Astrocyte (in vitro differentiated cells and primary cell): ENCODE data around the gene STX10. TPM values are rescaled to one million over a fixed set of nuclear protein-coding genes. Genes with fewer than 3 reads are reported as not detected.

Experiments used
- DNase-seq: peaks from one replicate; pipeline ENCODE4 v3.0.0-alpha.2; 2010; ENCODE audit warnings: low read depth
- FAIRE-seq: peaks from 2 replicates; lab custom pipeline; 2011; peaks lifted over from hg19 to GRCh38; lab: Jason Lieb, UNC
- H2AFZ ChIP-seq: 2 replicates; pipeline ENCODE4 v1.6.0; 2012; ENCODE audit warnings: low read depth, low read length, inconsistent platforms
- H3K27ac ChIP-seq: 2 replicates; pipeline ENCODE4 v1.5.1; 2011; ENCODE audit warnings: low read depth, low read length, inconsistent platforms
- H3K27me3 ChIP-seq: 2 replicates; pipeline ENCODE4 v1.6.0; 2011; ENCODE audit warnings: low read length, inconsistent platforms; ENCODE audit not compliant: insufficient read depth
- H3K36me3 ChIP-seq: 2 replicates; pipeline ENCODE4 v1.5.1; 2011; ENCODE audit warnings: low read length, inconsistent platforms; ENCODE audit not compliant: insufficient read depth
- H3K4me1 ChIP-seq: 2 replicates; pipeline ENCODE4 v1.5.1; 2011; ENCODE audit warnings: low read length, inconsistent platforms; ENCODE audit not compliant: insufficient read depth
- H3K4me2 ChIP-seq: 2 replicates; pipeline ENCODE4 v1.6.0; 2012; ENCODE audit warnings: low read length, inconsistent platforms
- H3K4me3 ChIP-seq: 2 replicates; pipeline ENCODE4 v1.5.1; 2011; ENCODE audit warnings: low read depth, mild to moderate bottlenecking, low read length, inconsistent platforms; ENCODE audit not compliant: insufficient read depth
- H3K79me2 ChIP-seq: 2 replicates; pipeline ENCODE4 v1.6.0; 2012; ENCODE audit warnings: mild to moderate bottlenecking, low read length, inconsistent platforms; ENCODE audit not compliant: insufficient read depth
- H3K9ac ChIP-seq: 2 replicates; pipeline ENCODE4 v1.6.0; 2012; ENCODE audit warnings: mild to moderate bottlenecking, low read length, inconsistent platforms
- H3K9me3 ChIP-seq: 2 replicates; pipeline ENCODE4 v1.5.1; 2012; ENCODE audit warnings: low read depth, mild to moderate bottlenecking, low read length, inconsistent platforms; ENCODE audit not compliant: insufficient read depth
- H4K20me1 ChIP-seq: 2 replicates; pipeline ENCODE4 v1.6.0; 2012; ENCODE audit warnings: low read length, inconsistent platforms; ENCODE audit not compliant: insufficient read depth
- H3K27ac Mint-ChIP-seq: one replicate; pipeline ENCODE4 v1.8.0; 2021; ENCODE audit warnings: mild to moderate bottlenecking, mixed read lengths; ENCODE audit not compliant: unreplicated experiment
- H3K27me3 Mint-ChIP-seq: one replicate; pipeline ENCODE4 v1.8.0; 2021; ENCODE audit warnings: low read depth, mixed read lengths; ENCODE audit not compliant: unreplicated experiment
- H3K36me3 Mint-ChIP-seq: one replicate; pipeline ENCODE4 v1.8.0; 2021; ENCODE audit warnings: low read depth, mixed read lengths; ENCODE audit not compliant: unreplicated experiment
- H3K4me1 Mint-ChIP-seq: one replicate; pipeline ENCODE4 v1.8.0; 2021; ENCODE audit warnings: low read depth, mixed read lengths; ENCODE audit not compliant: unreplicated experiment
- H3K4me3 Mint-ChIP-seq: one replicate; pipeline ENCODE4 v1.8.0; 2021; ENCODE audit warnings: mild to moderate bottlenecking, moderate library complexity, mixed read lengths; ENCODE audit not compliant: unreplicated experiment
- H3K9me3 Mint-ChIP-seq: one replicate; pipeline ENCODE4 v1.8.0; 2021; ENCODE audit warnings: mild to moderate bottlenecking, mixed read lengths; ENCODE audit not compliant: unreplicated experiment
- EZH2 ChIP-seq: IDR thresholded peaks from 2 replicates; pipeline ENCODE4 v1.6.1; 2012; ENCODE audit warnings: mild to moderate bottlenecking, low read length, inconsistent platforms; ENCODE audit not compliant: insufficient read depth
- total RNA-seq: library from RNA; stranded (reverse); gene quantifications from 2 replicates; pipeline ENCODE4 v1.2.1, GENCODE V29; 2021
- TF ChIP-seq, protein P1 (sequence below): IDR thresholded peaks from 2 replicates; pipeline ENCODE4 v1.5.1; 2011; ENCODE audit warnings: low read depth, mild to moderate bottlenecking, inconsistent platforms, low read length, moderate library complexity; ENCODE audit not compliant: insufficient read depth

STX10 gene
- total RNA-seq, 1 donor from 2014 or later = 39.7 TPM

DNA sequence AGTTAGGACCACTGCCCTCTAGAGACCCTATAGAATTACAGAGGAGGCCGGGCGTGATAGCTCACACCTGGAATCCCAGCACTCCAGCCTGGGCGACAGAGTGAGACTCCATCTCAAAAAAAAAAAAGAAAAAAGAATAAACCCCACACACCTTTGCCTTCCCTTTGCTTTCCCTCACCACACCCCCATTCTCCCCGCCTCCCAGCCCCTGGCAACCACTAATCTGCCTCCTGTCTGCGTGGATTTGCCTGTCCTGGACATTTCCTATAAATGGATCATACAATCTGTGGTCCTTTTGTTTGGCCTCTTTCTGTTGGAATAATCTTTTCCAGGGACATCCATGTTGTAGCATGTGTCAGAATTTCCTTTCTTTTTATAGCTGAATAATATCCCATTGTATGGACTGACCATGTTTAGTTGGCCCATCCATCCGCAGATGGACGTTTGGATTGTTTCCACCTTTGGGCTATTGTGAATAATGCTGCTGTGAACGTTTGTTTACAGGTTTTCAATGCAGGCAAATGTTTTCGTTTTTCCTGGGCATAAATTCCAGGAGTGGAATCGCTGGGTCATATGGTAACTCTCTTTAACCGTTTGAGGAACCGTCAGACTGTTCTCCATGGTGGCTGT is 16.8 kb downstream of the STX10 start:
- no peak overlapping the region for H3K27ac ChIP-seq
- TF ChIP-seq, protein P1, sequence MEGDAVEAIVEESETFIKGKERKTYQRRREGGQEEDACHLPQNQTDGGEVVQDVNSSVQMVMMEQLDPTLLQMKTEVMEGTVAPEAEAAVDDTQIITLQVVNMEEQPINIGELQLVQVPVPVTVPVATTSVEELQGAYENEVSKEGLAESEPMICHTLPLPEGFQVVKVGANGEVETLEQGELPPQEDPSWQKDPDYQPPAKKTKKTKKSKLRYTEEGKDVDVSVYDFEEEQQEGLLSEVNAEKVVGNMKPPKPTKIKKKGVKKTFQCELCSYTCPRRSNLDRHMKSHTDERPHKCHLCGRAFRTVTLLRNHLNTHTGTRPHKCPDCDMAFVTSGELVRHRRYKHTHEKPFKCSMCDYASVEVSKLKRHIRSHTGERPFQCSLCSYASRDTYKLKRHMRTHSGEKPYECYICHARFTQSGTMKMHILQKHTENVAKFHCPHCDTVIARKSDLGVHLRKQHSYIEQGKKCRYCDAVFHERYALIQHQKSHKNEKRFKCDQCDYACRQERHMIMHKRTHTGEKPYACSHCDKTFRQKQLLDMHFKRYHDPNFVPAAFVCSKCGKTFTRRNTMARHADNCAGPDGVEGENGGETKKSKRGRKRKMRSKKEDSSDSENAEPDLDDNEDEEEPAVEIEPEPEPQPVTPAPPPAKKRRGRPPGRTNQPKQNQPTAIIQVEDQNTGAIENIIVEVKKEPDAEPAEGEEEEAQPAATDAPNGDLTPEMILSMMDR = no peak
- no peak for TF ChIP-seq EZH2
- H3K4me1 ChIP-seq = peaks cover 15% of the 10 kb centered on the region
- peaks cover 95% of the 10 kb centered on the region for H3K79me2 ChIP-seq
- Mint-ChIP-seq H3K27ac (peak overlapping the region; percentile 3), H3K4me1 (peaks cover 19% of the 10 kb centered on the region), H3K9me3 (no peaks in the 10 kb centered on the region), H3K36me3 (peaks cover 21% of the 10 kb centered on the region), H3K4me3 (peak overlapping the region; percentile 62), H3K27me3 (no peaks in the 10 kb centered on the region)
- no peak overlapping the region for H2AFZ ChIP-seq
- no peak overlapping the region for H3K4me3 ChIP-seq
- no peak overlapping the region for H3K9ac ChIP-seq
- no peaks in the 10 kb centered on the region for H3K9me3 ChIP-seq
- peaks cover 93% of the 10 kb centered on the region for H4K20me1 ChIP-seq
- H3K36me3 ChIP-seq = peaks cover 6% of the 10 kb centered on the region
- DNase-seq (no peak), FAIRE-seq (no peak)
- no peak overlapping the region for H3K4me2 ChIP-seq
- H3K27me3 ChIP-seq = no peaks in the 10 kb centered on the region

GRCh38 chr19:13132471-13133180 is 17.5 kb downstream of the STX10 start:
- H3K36me3 ChIP-seq = peaks cover 4% of the 10 kb centered on the region
- no peak overlapping the region for H2AFZ ChIP-seq
- H3K27me3 ChIP-seq = no peaks in the 10 kb centered on the region
- Mint-ChIP-seq H3K36me3 (peaks cover 15% of the 10 kb centered on the region), H3K4me3 (no peak overlapping the region), H3K27ac (peak overlapping the region; percentile 54), H3K27me3 (no peaks in the 10 kb centered on the region), H3K4me1 (peaks cover 25% of the 10 kb centered on the region), H3K9me3 (no peaks in the 10 kb centered on the region)
- H3K4me2 ChIP-seq = peak overlapping the region; percentile 52
- TF ChIP-seq, protein P1 = no peak
- no peak for TF ChIP-seq EZH2
- H3K9ac ChIP-seq = peak overlapping the region; percentile 3
- peaks cover 97% of the 10 kb centered on the region for H3K79me2 ChIP-seq
- peaks cover 15% of the 10 kb centered on the region for H3K4me1 ChIP-seq
- FAIRE-seq = peak; percentile 43
- H3K9me3 ChIP-seq = no peaks in the 10 kb centered on the region
- peak; percentile 84 for DNase-seq
- peak overlapping the region; percentile 56 for H3K27ac ChIP-seq
- peaks cover 96% of the 10 kb centered on the region for H4K20me1 ChIP-seq
- no peak overlapping the region for H3K4me3 ChIP-seq
